Choroid plexus epithelial cell (primary cell): ENCODE data around the gene LRRN2.

Source experiments
- DNase-seq: peaks from one replicate; pipeline ENCODE4 v3.0.0-alpha.2; 2010; ENCODE audit warnings: low read depth
- H3K4me3 ChIP-seq: 2 replicates; pipeline ENCODE4 v1.5.1; 2011; ENCODE audit warnings: low read depth, mild to moderate bottlenecking, control low read depth, low read length, moderate library complexity
- TF ChIP-seq, protein P1 (sequence below): conservative IDR thresholded peaks from 2 replicates; pipeline ENCODE4 v1.5.1; 2011; ENCODE audit warnings: low read depth, mild to moderate bottlenecking, control low read depth, inconsistent platforms, low read length, moderate library complexity

The LRRN2 gene

DNA sequence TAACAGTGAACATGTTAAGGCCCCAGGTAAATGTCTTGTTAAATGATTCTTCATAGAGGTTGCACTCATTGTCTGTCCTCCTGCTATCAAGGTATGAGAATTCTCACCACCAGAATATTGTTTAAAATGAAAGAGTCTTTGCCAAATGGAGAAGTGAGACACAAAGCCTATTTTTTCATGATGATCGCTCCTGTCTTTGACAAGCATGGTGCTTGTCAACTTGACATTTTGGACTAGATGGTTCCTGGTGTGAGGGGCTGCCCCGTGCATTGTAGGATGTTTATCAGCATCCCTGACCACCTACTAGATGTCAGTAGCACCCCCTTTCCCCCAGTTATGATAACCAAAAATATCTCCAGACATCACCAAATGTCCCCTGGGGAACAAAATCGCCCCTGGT, 103.8 kb downstream of the LRRN2 start:
- TF ChIP-seq, protein P1, sequence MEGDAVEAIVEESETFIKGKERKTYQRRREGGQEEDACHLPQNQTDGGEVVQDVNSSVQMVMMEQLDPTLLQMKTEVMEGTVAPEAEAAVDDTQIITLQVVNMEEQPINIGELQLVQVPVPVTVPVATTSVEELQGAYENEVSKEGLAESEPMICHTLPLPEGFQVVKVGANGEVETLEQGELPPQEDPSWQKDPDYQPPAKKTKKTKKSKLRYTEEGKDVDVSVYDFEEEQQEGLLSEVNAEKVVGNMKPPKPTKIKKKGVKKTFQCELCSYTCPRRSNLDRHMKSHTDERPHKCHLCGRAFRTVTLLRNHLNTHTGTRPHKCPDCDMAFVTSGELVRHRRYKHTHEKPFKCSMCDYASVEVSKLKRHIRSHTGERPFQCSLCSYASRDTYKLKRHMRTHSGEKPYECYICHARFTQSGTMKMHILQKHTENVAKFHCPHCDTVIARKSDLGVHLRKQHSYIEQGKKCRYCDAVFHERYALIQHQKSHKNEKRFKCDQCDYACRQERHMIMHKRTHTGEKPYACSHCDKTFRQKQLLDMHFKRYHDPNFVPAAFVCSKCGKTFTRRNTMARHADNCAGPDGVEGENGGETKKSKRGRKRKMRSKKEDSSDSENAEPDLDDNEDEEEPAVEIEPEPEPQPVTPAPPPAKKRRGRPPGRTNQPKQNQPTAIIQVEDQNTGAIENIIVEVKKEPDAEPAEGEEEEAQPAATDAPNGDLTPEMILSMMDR, result no peak
- no peak overlapping the region for H3K4me3 ChIP-seq
- DNase-seq, result no peak

- H3K4me3 ChIP-seq, result no peak overlapping the region
- TF ChIP-seq, protein P1, result no peak
- DNase-seq, result no peak
Measured at GRCh38 chr1:204580862-204581261, 104.7 kb downstream of the LRRN2 start.

GRCh38 chr1:204579681-204580080, 105.9 kb downstream of the LRRN2 start:
- TF ChIP-seq, protein P1, result no peak
- no peak for DNase-seq
- no peak overlapping the region for H3K4me3 ChIP-seq

DNA sequence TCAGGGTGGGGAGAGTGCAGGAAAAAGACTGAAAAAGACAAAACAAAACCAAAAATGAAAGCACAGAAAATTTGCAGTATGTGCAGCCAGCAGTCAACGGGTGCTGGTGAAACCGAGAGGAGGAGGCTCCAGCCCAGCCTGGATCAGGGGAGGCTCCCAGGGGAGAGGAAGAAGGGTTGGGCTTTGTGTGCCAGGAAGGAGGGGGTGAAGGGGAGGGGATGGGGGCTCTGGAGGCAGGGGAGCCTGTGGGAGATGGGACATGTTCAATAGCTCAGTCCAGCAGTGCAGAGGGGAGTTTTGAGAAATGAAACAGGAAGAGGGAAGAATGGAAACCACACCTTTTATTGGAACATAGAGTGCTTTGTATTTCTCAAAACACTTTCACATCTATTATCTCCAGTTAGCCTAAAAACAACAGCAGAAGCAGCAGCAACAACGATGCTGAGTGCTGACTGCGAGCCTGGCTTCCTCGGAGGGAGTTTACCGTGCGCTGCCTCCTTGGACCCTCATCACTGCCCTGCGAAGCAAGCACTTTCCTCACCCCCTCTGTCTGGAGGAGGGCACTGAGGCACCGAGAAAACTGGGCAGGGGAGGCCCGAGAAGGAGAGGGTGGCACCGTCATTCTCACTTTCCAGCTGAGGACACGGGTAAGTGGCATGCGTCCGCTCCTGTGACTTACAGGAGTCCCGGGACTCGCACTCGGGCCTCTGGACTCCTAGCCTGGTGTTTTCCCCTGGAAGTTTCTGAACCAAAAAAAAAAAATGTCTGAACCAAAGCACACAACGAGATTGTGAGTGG, 106.5 kb downstream of the LRRN2 start:
- DNase-seq, result peak; percentile 51
- peak overlapping the region; percentile 36 for H3K4me3 ChIP-seq
- TF ChIP-seq, protein P1, result no peak

DNA sequence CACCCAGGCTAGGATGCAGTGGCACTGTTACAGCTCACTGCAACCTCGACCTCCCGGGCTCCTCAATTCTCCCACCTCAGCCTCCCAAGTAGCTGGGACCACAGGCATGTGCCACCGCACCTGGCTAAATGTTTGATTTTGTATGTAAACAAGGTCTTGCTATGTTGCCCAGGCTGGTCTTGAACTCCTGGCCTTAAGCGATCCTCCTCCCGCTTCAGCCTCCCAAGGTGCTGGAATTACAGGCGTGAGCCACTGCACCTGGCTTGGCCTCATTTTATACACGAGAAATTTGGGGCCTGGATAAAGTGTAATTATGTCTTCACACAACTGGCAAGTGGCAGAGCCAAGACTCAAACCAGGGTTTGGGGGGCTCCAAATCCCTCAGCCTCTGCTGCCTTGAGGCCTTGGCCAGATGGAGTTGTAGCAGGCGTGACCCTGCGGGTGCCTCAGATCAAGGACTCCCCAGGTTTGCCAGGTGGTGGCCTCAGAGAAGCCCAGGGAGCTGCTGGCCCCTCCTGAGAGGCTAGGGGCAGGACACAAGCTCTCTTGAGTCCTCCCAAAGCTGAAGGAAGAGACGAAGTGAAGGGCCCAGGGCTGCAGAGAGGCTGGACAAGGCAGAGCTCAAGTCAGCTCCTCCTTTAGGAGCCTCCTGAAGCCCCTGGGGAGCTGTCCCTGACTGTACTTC, 107.6 kb downstream of the LRRN2 start:
- no peak for DNase-seq
- no peak overlapping the region for H3K4me3 ChIP-seq
- TF ChIP-seq, protein P1, result no peak

DNA sequence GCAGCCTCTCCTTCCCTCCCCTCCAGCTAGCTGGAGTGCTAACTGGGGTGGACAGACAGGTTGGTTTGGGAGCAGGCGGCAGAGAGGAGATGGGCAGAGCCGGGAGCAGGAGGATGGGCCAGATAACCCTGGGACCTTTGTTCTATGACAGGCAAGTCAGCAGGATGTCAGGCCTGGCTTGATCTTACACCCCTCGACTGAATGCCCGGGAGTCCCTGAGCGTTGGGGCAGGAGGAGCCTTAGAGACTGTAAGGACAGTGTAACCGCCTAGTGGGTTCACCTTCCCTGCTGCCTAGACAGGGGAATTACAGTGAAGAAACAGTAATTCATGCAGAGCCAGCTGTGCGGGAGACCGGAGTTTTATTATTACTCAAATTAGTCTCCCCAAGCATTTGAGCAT, 109.1 kb downstream of the LRRN2 start:
- no peak for DNase-seq
- TF ChIP-seq, protein P1, result no peak
- H3K4me3 ChIP-seq, result no peak overlapping the region
